Measurements from ENCODE around the gene ACOT2.
"Not testable (repeated sequence)": the region's sequence is repeated elsewhere in the genome, so short reads cannot be mapped to it uniquely, and the experiment has no call there.

GRCh38 chr14:73568886-73569184 is 178 bp upstream of the ACOT2 start:
- not testable (repeated sequence) for TF ChIP-seq POLR2AphosphoS5 (IDR thresholded peaks at IDR 0.05; ENCODE audit: insufficient read depth in 1 of 2, low read depth in 1 of 2); CTCF (IDR thresholded peaks at IDR 0.05); POLR2A (IDR thresholded peaks at IDR 0.05)
